GM18909 (cell line): ENCODE results near the gene ESRP2.

Experiments
- ATAC-seq: cut with Tn5 transposase; IDR thresholded peaks from one replicate; pipeline ENCODE4 v1.9.1; 2021; ENCODE audit warnings: mild to moderate bottlenecking; ENCODE audit not compliant: unreplicated experiment, poor library complexity

The ESRP2 gene

GRCh38 chr16:68264128-68265077 lies 28.5 kb upstream of the ESRP2 start, which contains the start of gene SLC7A6:
SLC7A6 (plus strand) TSS chr16:68264526; CDS start chr16:68274727, 10,201 bp downstream.
- peak; percentile 60 for ATAC-seq

GRCh38 chr16:68263559-68264127 lies 27.7 kb upstream of the ESRP2 start:
- no peak for ATAC-seq

- ATAC-seq = no peak
Measured at GRCh38 chr16:68259007-68259825, 23.3 kb upstream of the ESRP2 start.

- peak; percentile 9 for ATAC-seq
Measured at GRCh38 chr16:68257906-68258800, 22.2 kb upstream of the ESRP2 start.

GRCh38 chr16:68257251-68257905 lies 21.5 kb upstream of the ESRP2 start:
- peak; percentile 51 for ATAC-seq

- no peak for ATAC-seq
Measured at GRCh38 chr16:68255712-68256111, 19.8 kb upstream of the ESRP2 start.

- ATAC-seq = no peak
Measured at GRCh38 chr16:68253721-68254120, 17.8 kb upstream of the ESRP2 start.

GRCh38 chr16:68252383-68252782 lies 16.5 kb upstream of the ESRP2 start:
- no peak for ATAC-seq

GRCh38 chr16:68251832-68252231 lies 15.9 kb upstream of the ESRP2 start:
- no peak for ATAC-seq

GRCh38 chr16:68250951-68251350 lies 15.0 kb upstream of the ESRP2 start:
- ATAC-seq = no peak

GRCh38 chr16:68249371-68249770 lies 13.4 kb upstream of the ESRP2 start:
- ATAC-seq = no peak

- ATAC-seq = no peak
Measured at GRCh38 chr16:68247932-68248331, 12.0 kb upstream of the ESRP2 start.

- ATAC-seq = no peak
Measured at GRCh38 chr16:68247400-68247799, 11.5 kb upstream of the ESRP2 start.

GRCh38 chr16:68246666-68247065 lies 10.7 kb upstream of the ESRP2 start:
- ATAC-seq = no peak

- no peak for ATAC-seq
Measured at GRCh38 chr16:68246121-68246520, 10.2 kb upstream of the ESRP2 start.

- ATAC-seq = peak; percentile 83
Measured at GRCh38 chr16:68244903-68245853, 9.3 kb upstream of the ESRP2 start, which contains the start of gene PLA2G15. PLA2G15 (plus strand) TSS chr16:68245373; CDS start chr16:68245427, 54 bp downstream.

GRCh38 chr16:68244481-68244902 lies 8.6 kb upstream of the ESRP2 start:
- no peak for ATAC-seq
